Measurements from ENCODE around the gene S1PR2. TPM values are rescaled to one million over a fixed set of nuclear protein-coding genes. Genes with fewer than 3 reads are reported as not detected.

S1PR2 gene
- total RNA-seq, 1 donor from 2014 or later = 5.6 TPM

- CTCF ChIA-PET = interaction anchor here (8.1 kb wide), 1 partner anchor 20 kb away, joined by 93 read pairs; the partner anchor contains the start of gene MRPL4
- H3K4me3 Mint-ChIP-seq = peak overlapping the region; percentile 84
- H3K27me3 Mint-ChIP-seq = no peaks in the 10 kb centered on the region
- DNase-seq = peak; percentile 46
- intact Hi-C loops (cut with micrococcal nuclease) = loop anchor here (10.0 kb wide), 2 partner anchors 334 to 864 kb away; partner anchors contain the start of genes CDKN2D and KRI1
- TF ChIP-seq CTCF (IDR thresholded peaks at IDR 0.05) = no peak
- ATAC-seq (ENCODE audit: low read depth) = peak; percentile 54
- H3K27ac Mint-ChIP-seq = peak overlapping the region; percentile 46
- H3K9me3 Mint-ChIP-seq = no peaks in the 10 kb centered on the region
- H3K36me3 Mint-ChIP-seq (ENCODE audit: low read depth) = no peaks in the 10 kb centered on the region
- POLR2A ChIA-PET = interaction anchor here (0.5 to 1.3 kb wide), 2 partner anchors 10 to 461 kb away, joined by 4 to 10 read pairs; no protein-coding TSS in a partner anchor
- H3K4me1 Mint-ChIP-seq = peaks cover 39% of the 10 kb centered on the region
These were observed 814 bp downstream of the S1PR2 start for GRCh38 chr19:10230173-10230860.

GRCh38 chr19:10228920-10229319 lies 2.2 kb downstream of the S1PR2 start:
- H3K4me1 Mint-ChIP-seq = peaks cover 34% of the 10 kb centered on the region
- CTCF ChIA-PET = interaction anchor here (1.5 to 8.1 kb wide), 2 partner anchors 18 to 21 kb away, joined by 5 to 93 read pairs; partner anchors contain the start of gene MRPL4
- H3K4me3 Mint-ChIP-seq = peak overlapping the region; percentile 44
- no peak for TF ChIP-seq CTCF (IDR thresholded peaks at IDR 0.05)
- peak; percentile 35 for ATAC-seq (ENCODE audit: low read depth)
- no peaks in the 10 kb centered on the region for H3K9me3 Mint-ChIP-seq
- intact Hi-C loops (cut with micrococcal nuclease) = loop anchor here (1.0 to 2.0 kb wide), 2 partner anchors 21 to 34 kb away; partner anchors contain the start of gene DNMT1
- no peak for DNase-seq
- POLR2A ChIA-PET = interaction anchor here (1.4 to 1.6 kb wide), 2 partner anchors 21 to 23 kb away, joined by 3 to 7 read pairs; partner anchors contain the start of gene MRPL4
- H3K36me3 Mint-ChIP-seq (ENCODE audit: low read depth) = no peaks in the 10 kb centered on the region
- no peaks in the 10 kb centered on the region for H3K27me3 Mint-ChIP-seq
- no peak overlapping the region for H3K27ac Mint-ChIP-seq

GRCh38 chr19:10228393-10228792 lies 2.7 kb downstream of the S1PR2 start:
- POLR2A ChIA-PET = interaction anchor here (0.7 to 1.6 kb wide), 3 partner anchors 22 to 23 kb away, joined by 3 to 7 read pairs (median 3); partner anchors contain the start of gene MRPL4
- no peak overlapping the region for H3K27ac Mint-ChIP-seq
- no peak for TF ChIP-seq CTCF (IDR thresholded peaks at IDR 0.05)
- no peaks in the 10 kb centered on the region for H3K36me3 Mint-ChIP-seq (ENCODE audit: low read depth)
- intact Hi-C loops (cut with micrococcal nuclease) = loop anchor here (2.0 kb wide), 1 partner anchor 34 kb away; the partner anchor contains the start of gene DNMT1
- CTCF ChIA-PET = interaction anchor here (1.5 to 8.1 kb wide), 2 partner anchors 18 to 22 kb away, joined by 5 to 93 read pairs; partner anchors contain the start of gene MRPL4
- no peaks in the 10 kb centered on the region for H3K27me3 Mint-ChIP-seq
- ATAC-seq (ENCODE audit: low read depth) (no peak), DNase-seq (no peak)
- H3K4me1 Mint-ChIP-seq = peaks cover 34% of the 10 kb centered on the region
- H3K4me3 Mint-ChIP-seq = no peak overlapping the region
- H3K9me3 Mint-ChIP-seq = no peaks in the 10 kb centered on the region

GRCh38 chr19:10227026-10227971 lies 3.8 kb downstream of the S1PR2 start:
- DNase-seq (no peak), ATAC-seq (ENCODE audit: low read depth) (no peak)
- ChIA-PET CTCF (interaction anchor here (8.1 kb wide), 1 partner anchor 23 kb away, joined by 93 read pairs; the partner anchor contains the start of gene MRPL4), POLR2A (interaction anchor here (0.7 to 1.0 kb wide), 2 partner anchors 9 to 23 kb away, joined by 3 to 8 read pairs; no protein-coding TSS in a partner anchor)
- Mint-ChIP-seq H3K4me1 (peaks cover 33% of the 10 kb centered on the region), H3K4me3 (no peak overlapping the region), H3K27ac (no peak overlapping the region), H3K36me3 (ENCODE audit: low read depth) (peaks cover 2% of the 10 kb centered on the region), H3K9me3 (no peaks in the 10 kb centered on the region), H3K27me3 (no peaks in the 10 kb centered on the region)
- TF ChIP-seq CTCF (IDR thresholded peaks at IDR 0.05) = no peak
- intact Hi-C loops (cut with micrococcal nuclease) = no loop called here
